ENCODE measurements around the gene RCBTB1. TPM values are rescaled to one million over a fixed set of nuclear protein-coding genes. Genes with fewer than 3 reads are reported as not detected.

The RCBTB1 gene
- total RNA-seq, 1 donor from 2014 or later, result 54.2 TPM

- Histone ChIP-seq H3K9ac (no peak overlapping the region), H3K27ac (no peak overlapping the region), H3K4me2 (no peak overlapping the region), H3K4me3 (no peak overlapping the region), H2AFZ (replicated peaks) (no peak overlapping the region), H3K4me1 (peaks cover 9% of the 10 kb centered on the region), H3K79me2 (ENCODE audit: low read depth) (no peaks in the 10 kb centered on the region), H4K20me1 (ENCODE audit: low read depth) (no peaks in the 10 kb centered on the region), H3K9me3 (ENCODE audit: low read depth) (no peaks in the 10 kb centered on the region), H3K27me3 (no peaks in the 10 kb centered on the region), H3K36me3 (no peaks in the 10 kb centered on the region), H3F3A (ENCODE audit: low read depth) (no peaks in the 10 kb centered on the region)
- no peaks in the 10 kb centered on the region for H3K9me3 Mint-ChIP-seq
- no peak for DNase-seq (ENCODE audit: low spot score)
- peaks cover 6% of the 10 kb centered on the region for H3K27me3 Mint-ChIP-seq (ENCODE audit: insufficient read depth, low read depth)
- TF ChIP-seq CTCF (IDR thresholded peaks at IDR 0.05) (no peak), EZH2 (IDR thresholded peaks at IDR 0.05) (no peak), EZH2phosphoT487 (IDR thresholded peaks at IDR 0.05) (no peak)
- H3K36me3 Mint-ChIP-seq, result no peaks in the 10 kb centered on the region
- no peak overlapping the region for H3K4me3 Mint-ChIP-seq
- H3K27ac Mint-ChIP-seq, result no peak overlapping the region
- peaks cover 12% of the 10 kb centered on the region for H3K4me1 Mint-ChIP-seq
Observed at GRCh38 chr13:49630580-49630979, 45.2 kb upstream of the RCBTB1 start.

GRCh38 chr13:49629947-49630346 lies 44.6 kb upstream of the RCBTB1 start:
- H3K27me3 Mint-ChIP-seq (ENCODE audit: insufficient read depth, low read depth), result peaks cover 6% of the 10 kb centered on the region
- H3K36me3 Mint-ChIP-seq, result no peaks in the 10 kb centered on the region
- peaks cover 13% of the 10 kb centered on the region for H3K4me1 Mint-ChIP-seq
- Histone ChIP-seq H3K36me3 (no peaks in the 10 kb centered on the region), H3K4me3 (no peak overlapping the region), H3K27ac (no peak overlapping the region), H2AFZ (replicated peaks) (no peak overlapping the region), H3K4me1 (peaks cover 5% of the 10 kb centered on the region), H3K9ac (no peak overlapping the region), H3F3A (ENCODE audit: low read depth) (no peaks in the 10 kb centered on the region), H3K9me3 (ENCODE audit: low read depth) (no peaks in the 10 kb centered on the region), H3K4me2 (no peak overlapping the region), H3K27me3 (no peaks in the 10 kb centered on the region), H3K79me2 (ENCODE audit: low read depth) (no peaks in the 10 kb centered on the region), H4K20me1 (ENCODE audit: low read depth) (no peaks in the 10 kb centered on the region)
- no peak for DNase-seq (ENCODE audit: low spot score)
- H3K9me3 Mint-ChIP-seq, result no peaks in the 10 kb centered on the region
- peak overlapping the region; percentile 67 for H3K27ac Mint-ChIP-seq
- no peak overlapping the region for H3K4me3 Mint-ChIP-seq
- TF ChIP-seq EZH2 (IDR thresholded peaks at IDR 0.05) (no peak), CTCF (IDR thresholded peaks at IDR 0.05) (no peak), EZH2phosphoT487 (IDR thresholded peaks at IDR 0.05) (no peak)

- DNase-seq (ENCODE audit: low spot score), result no peak
Observed at GRCh38 chr13:49629196-49629938, 44.0 kb upstream of the RCBTB1 start.

More at GRCh38 chr13:49629196-49629938, 44.0 kb upstream of the RCBTB1 start:
- Histone ChIP-seq H3K4me2 (no peak overlapping the region), H3K4me3 (no peak overlapping the region), H2AFZ (replicated peaks) (no peak overlapping the region), H3K9me3 (ENCODE audit: low read depth) (no peaks in the 10 kb centered on the region), H3K79me2 (ENCODE audit: low read depth) (no peaks in the 10 kb centered on the region), H3K27me3 (no peaks in the 10 kb centered on the region), H3K4me1 (peaks cover 5% of the 10 kb centered on the region), H3K9ac (no peak overlapping the region), H3K27ac (no peak overlapping the region), H3F3A (ENCODE audit: low read depth) (no peaks in the 10 kb centered on the region), H3K36me3 (no peaks in the 10 kb centered on the region), H4K20me1 (ENCODE audit: low read depth) (no peaks in the 10 kb centered on the region)
- peaks cover 13% of the 10 kb centered on the region for H3K4me1 Mint-ChIP-seq
- H3K4me3 Mint-ChIP-seq, result no peak overlapping the region
- peaks cover 6% of the 10 kb centered on the region for H3K27me3 Mint-ChIP-seq (ENCODE audit: insufficient read depth, low read depth)
- TF ChIP-seq CTCF (IDR thresholded peaks at IDR 0.05) (no peak), EZH2phosphoT487 (IDR thresholded peaks at IDR 0.05) (no peak), EZH2 (IDR thresholded peaks at IDR 0.05) (no peak)
- H3K36me3 Mint-ChIP-seq, result no peaks in the 10 kb centered on the region
- no peaks in the 10 kb centered on the region for H3K9me3 Mint-ChIP-seq
- peak overlapping the region; percentile 67 for H3K27ac Mint-ChIP-seq

All from neural progenitor cell (in vitro differentiated cells).